ENCODE data around the gene DUSP8.
A peak's percentile ranks its signal among the peaks of the same experiment; 100 is the strongest.

Gene DUSP8

GRCh38 chr11:1558775-1559110 lies 13.3 kb downstream of the DUSP8 start:
- TF ChIP-seq, protein P1, sequence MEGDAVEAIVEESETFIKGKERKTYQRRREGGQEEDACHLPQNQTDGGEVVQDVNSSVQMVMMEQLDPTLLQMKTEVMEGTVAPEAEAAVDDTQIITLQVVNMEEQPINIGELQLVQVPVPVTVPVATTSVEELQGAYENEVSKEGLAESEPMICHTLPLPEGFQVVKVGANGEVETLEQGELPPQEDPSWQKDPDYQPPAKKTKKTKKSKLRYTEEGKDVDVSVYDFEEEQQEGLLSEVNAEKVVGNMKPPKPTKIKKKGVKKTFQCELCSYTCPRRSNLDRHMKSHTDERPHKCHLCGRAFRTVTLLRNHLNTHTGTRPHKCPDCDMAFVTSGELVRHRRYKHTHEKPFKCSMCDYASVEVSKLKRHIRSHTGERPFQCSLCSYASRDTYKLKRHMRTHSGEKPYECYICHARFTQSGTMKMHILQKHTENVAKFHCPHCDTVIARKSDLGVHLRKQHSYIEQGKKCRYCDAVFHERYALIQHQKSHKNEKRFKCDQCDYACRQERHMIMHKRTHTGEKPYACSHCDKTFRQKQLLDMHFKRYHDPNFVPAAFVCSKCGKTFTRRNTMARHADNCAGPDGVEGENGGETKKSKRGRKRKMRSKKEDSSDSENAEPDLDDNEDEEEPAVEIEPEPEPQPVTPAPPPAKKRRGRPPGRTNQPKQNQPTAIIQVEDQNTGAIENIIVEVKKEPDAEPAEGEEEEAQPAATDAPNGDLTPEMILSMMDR (conservative IDR thresholded peaks at IDR 0.05; ENCODE audit: low read length): no peak
- no peak overlapping the region for H3K4me3 ChIP-seq (ENCODE audit: low read length)
- no peak for DNase-seq (ENCODE audit: low read depth)

DNA sequence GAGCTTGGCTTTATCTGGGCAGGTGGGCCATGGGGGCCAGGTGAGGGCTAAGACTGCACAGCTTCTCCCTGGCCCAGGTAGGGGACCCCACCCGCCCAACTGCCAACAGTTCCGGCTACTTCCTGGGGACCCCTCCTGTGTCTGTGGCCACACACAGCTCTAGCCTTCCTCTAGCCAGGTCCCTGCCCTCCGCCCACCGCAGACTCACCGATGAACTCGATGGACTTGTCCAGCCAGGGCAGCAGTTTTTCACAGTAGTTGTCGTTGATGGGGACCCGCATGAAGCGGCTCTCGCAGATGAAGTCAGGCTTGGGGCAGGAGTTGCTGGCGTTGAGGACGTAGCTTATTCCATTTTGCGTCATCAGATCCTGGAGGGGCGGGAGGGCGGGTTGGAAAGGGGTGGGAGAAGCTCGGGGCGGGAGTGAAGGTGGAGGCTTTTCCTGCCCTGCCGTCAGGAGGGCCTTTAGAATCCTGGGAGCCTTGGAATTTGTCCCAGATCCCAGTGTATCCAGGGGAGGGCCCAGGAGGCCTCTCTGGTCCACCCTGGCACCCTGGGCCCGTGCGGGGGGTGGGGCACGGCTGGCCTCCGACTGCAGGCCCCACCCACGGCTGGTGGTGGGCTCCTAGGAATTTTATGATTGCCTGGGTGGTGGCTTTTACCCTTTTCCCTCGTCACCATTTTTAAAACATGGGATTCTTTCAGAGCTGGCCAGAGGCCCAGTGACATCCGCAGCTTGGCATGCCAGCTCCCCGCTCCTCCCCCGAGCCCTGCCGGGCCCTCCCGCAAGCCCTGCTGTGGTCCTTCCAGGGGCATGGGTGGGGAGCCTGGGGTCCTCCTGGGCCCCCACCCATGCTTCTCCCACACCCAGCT lies 13.9 kb downstream of the DUSP8 start:
- H3K4me3 ChIP-seq (ENCODE audit: low read length): no peak overlapping the region
- TF ChIP-seq, protein P1 (conservative IDR thresholded peaks at IDR 0.05; ENCODE audit: low read length): no peak
- DNase-seq (ENCODE audit: low read depth): peak; percentile 82

- no peak for DNase-seq (ENCODE audit: low read depth)
- H3K4me3 ChIP-seq (ENCODE audit: low read length): no peak overlapping the region
- TF ChIP-seq, protein P1 (conservative IDR thresholded peaks at IDR 0.05; ENCODE audit: low read length): no peak
Observed at GRCh38 chr11:1557051-1557884, 14.8 kb downstream of the DUSP8 start.

GRCh38 chr11:1556278-1556902 lies 15.7 kb downstream of the DUSP8 start:
- DNase-seq (ENCODE audit: low read depth): no peak
- TF ChIP-seq, protein P1 (conservative IDR thresholded peaks at IDR 0.05; ENCODE audit: low read length): no peak
- H3K4me3 ChIP-seq (ENCODE audit: low read length): no peak overlapping the region

DNA sequence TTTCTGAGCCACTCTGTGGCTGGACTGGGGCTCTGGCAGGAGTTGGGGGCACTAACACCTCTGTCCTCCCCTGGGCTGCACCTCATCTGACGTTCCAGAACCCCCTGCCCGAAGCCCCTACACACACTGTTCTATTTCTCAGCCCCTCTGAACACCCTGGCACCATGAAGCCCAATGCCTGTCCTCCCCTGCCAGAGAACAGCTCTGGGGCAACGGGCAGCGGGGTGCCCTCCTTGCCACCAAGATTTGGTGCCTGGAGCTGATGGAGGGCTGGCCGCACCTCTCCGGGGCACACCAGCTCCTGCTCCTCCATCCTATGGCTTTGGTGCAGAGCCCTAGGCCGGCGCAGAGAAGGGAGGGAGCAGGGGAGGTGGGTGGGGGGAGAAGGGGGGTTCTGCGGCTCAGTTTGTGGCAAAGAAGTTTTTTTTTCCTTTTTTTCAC lies 16.3 kb downstream of the DUSP8 start:
- TF ChIP-seq, protein P1 (conservative IDR thresholded peaks at IDR 0.05; ENCODE audit: low read length): no peak
- H3K4me3 ChIP-seq (ENCODE audit: low read length): no peak overlapping the region
- DNase-seq (ENCODE audit: low read depth): no peak

DNA sequence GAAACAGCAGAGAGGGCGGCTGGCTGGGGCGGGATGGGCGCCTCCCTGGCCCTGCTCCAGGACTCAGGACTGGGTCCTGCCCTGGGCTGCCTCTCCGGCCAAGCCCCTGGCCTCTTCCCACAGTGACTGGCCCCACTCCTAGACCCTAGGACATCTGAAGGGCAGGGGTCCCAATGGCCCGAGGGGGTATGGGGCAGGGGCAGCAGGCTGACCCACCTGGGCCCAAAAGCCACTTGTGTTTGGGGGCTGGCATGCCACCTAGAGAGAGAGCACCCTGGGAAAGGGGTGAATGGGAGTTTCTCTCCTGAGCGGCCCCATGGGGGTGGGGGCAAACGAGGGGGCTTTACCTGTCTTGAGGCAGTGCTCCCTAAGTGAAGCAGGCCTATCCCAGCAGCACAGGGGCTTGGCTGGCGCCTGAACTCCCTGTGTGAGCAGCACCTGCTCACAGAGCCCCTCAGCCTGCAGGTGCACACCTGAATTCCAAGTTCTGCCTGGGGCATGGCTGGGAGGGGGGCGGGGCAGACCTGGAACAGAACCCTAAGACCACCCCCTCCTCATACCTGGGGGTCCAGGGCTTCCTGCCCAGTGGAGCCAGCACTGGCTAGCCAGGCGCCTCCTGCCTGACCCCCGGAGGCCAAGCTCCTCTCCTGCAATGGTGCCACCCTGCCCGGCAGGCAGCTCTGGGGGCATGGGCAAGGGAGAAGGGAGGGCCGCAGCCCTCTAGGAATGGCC lies 16.9 kb downstream of the DUSP8 start:
- DNase-seq (ENCODE audit: low read depth): no peak
- H3K4me3 ChIP-seq (ENCODE audit: low read length): no peak overlapping the region
- TF ChIP-seq, protein P1 (conservative IDR thresholded peaks at IDR 0.05; ENCODE audit: low read length): no peak

All from AG10803 (cell line).